Measurements from ENCODE around the gene NUBP1. TPM values are rescaled to one million over a fixed set of nuclear protein-coding genes. Genes with fewer than 3 reads are reported as not detected.

Gene NUBP1
- total RNA-seq, 1 experiment from 2014 or later = 31.5 TPM

DNA sequence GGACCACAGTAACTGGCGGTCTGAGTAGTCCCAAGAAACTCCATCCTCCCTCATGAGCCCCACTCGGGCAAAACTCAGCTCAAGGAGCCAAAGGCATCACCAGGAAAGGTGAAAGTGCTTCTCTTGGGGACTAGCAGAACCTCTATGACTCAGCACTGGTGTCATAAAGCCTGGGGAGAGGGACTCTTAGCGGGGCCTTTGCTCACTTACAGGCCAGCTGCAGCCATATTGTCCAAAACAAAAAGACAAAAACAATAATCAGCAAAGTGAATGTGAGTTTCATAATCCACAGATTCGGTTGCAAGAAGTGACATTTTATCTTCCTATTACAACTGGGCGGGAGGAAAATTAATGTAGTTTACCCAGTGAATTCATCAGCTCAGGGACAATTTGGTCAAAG lies 48.8 kb upstream of the NUBP1 start, which contains the start of gene TEKT5:
Gene TEKT5 (minus strand): TSS at position 101 of the 400 bp plus-strand sequence. CDS start 57 bp downstream, at position 44.
- CTCF ChIA-PET = no interaction called here

More for the DNA sequence above, 48.8 kb upstream of the NUBP1 start, which contains the start of gene TEKT5:
- Histone ChIP-seq H3K79me2 (ENCODE audit: insufficient read depth, low read length) (no peaks in the 10 kb centered on the region), H4K20me1 (ENCODE audit: insufficient read depth) (no peaks in the 10 kb centered on the region), H3K9me2 (ENCODE audit: insufficient read depth) (no peaks in the 10 kb centered on the region), H3K9me3 (ENCODE audit: control insufficient read depth in 1 of 2, insufficient read depth in 1 of 2, low read depth in 1 of 2, low read length in 2 of 2) (no peaks in the 10 kb centered on the region), H3K4me2 (ENCODE audit: low read length) (no peak within 1 kb of the TSS), H2AFZ (ENCODE audit: low read depth, low read length, poor library complexity, severe bottlenecking) (no peak within 1 kb of the TSS), H3K9ac (ENCODE audit: low read length) (no peak within 1 kb of the TSS), H3K27me3 (ENCODE audit: insufficient read depth, low read length) (no peaks in the 10 kb centered on the region), H3K27ac (ENCODE audit: low read depth, low read length) (no peak within 1 kb of the TSS), H3K4me1 (ENCODE audit: control insufficient read depth in 1 of 2, insufficient read depth in 2 of 2, low read length in 2 of 2) (no peaks in the 10 kb centered on the region), H3K36me3 (ENCODE audit: control insufficient read depth in 1 of 2, insufficient read depth in 2 of 2, low read length in 2 of 2) (no peaks in the 10 kb centered on the region), H3K4me3 (replicated peaks in 1 of 2; ENCODE audit: low read depth in 1 of 2, low read length in 2 of 2) (no peak within 1 kb of the TSS)
- DNase-seq (ENCODE audit: low read depth, low spot score) (no peak), ATAC-seq (no peak)
- ChIA-PET RAD21 (ENCODE audit: low non-redundant PET in 1 of 2, low total read pairs in 2 of 2, uncharacterized antibody in 2 of 2, unreplicated experiment in 2 of 2) (no interaction called here), POLR2A (no interaction called here)
- no TSS peak for BruUV-seq (replicated peaks)
- TF ChIP-seq ZNF274 (IDR thresholded peaks at IDR 0.05; ENCODE audit: low read depth, low read length) = no peak
- TF ChIP-seq TCF7L2 (IDR thresholded peaks at IDR 0.05; ENCODE audit: borderline replicate concordance, extremely low read depth, insufficient read depth, insufficient read length) = no peak
- TF ChIP-seq SRF (IDR thresholded peaks at IDR 0.05; ENCODE audit: low read depth) = no peak
- TF ChIP-seq FOSL1 (IDR thresholded peaks at IDR 0.05; ENCODE audit: low read depth) = no peak
- TF ChIP-seq ELF1 (IDR thresholded peaks at IDR 0.05; ENCODE audit: borderline replicate concordance, low read depth) = no peak
- no peak for TF ChIP-seq ZFX (IDR thresholded peaks at IDR 0.05)
- TF ChIP-seq, protein P1, sequence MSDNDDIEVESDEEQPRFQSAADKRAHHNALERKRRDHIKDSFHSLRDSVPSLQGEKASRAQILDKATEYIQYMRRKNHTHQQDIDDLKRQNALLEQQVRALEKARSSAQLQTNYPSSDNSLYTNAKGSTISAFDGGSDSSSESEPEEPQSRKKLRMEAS (IDR thresholded peaks at IDR 0.05) = no peak
- TF ChIP-seq CBX3 (IDR thresholded peaks at IDR 0.05; ENCODE audit: low read depth) = no peak
- TF ChIP-seq JUND (IDR thresholded peaks at IDR 0.05) = no peak
- TF ChIP-seq POLR2AphosphoS5 (IDR thresholded peaks at IDR 0.05; ENCODE audit: low read depth, low read length) = no peak
- no peak for TF ChIP-seq YY1 (IDR thresholded peaks at IDR 0.05; ENCODE audit: extremely low read depth, insufficient replicate concordance, low read depth, low read length)
- no peak for TF ChIP-seq RAD21 (IDR thresholded peaks at IDR 0.05; ENCODE audit: low read depth)
- TF ChIP-seq EZH2 (IDR thresholded peaks at IDR 0.05) = no peak
- TF ChIP-seq, protein P2, sequence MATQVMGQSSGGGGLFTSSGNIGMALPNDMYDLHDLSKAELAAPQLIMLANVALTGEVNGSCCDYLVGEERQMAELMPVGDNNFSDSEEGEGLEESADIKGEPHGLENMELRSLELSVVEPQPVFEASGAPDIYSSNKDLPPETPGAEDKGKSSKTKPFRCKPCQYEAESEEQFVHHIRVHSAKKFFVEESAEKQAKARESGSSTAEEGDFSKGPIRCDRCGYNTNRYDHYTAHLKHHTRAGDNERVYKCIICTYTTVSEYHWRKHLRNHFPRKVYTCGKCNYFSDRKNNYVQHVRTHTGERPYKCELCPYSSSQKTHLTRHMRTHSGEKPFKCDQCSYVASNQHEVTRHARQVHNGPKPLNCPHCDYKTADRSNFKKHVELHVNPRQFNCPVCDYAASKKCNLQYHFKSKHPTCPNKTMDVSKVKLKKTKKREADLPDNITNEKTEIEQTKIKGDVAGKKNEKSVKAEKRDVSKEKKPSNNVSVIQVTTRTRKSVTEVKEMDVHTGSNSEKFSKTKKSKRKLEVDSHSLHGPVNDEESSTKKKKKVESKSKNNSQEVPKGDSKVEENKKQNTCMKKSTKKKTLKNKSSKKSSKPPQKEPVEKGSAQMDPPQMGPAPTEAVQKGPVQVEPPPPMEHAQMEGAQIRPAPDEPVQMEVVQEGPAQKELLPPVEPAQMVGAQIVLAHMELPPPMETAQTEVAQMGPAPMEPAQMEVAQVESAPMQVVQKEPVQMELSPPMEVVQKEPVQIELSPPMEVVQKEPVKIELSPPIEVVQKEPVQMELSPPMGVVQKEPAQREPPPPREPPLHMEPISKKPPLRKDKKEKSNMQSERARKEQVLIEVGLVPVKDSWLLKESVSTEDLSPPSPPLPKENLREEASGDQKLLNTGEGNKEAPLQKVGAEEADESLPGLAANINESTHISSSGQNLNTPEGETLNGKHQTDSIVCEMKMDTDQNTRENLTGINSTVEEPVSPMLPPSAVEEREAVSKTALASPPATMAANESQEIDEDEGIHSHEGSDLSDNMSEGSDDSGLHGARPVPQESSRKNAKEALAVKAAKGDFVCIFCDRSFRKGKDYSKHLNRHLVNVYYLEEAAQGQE (IDR thresholded peaks at IDR 0.05; ENCODE audit: low read depth) = no peak
- intact Hi-C loops (cut with micrococcal nuclease) = no loop called here
